Spleen (tissue), 11 donors: ENCODE data around the gene CDIPT. TPM values are rescaled to one million over a fixed set of nuclear protein-coding genes. Genes with fewer than 3 reads are reported as not detected.
A peak's percentile ranks its signal among the peaks of the same experiment; 100 is the strongest.

ENCODE experiments used
- DNase-seq: peaks from one replicate; pipeline ENCODE4 v3.0.0-alpha.2; 2020
- H3K27ac ChIP-seq, 8 donors: fragments of 200-600 bp; sonication (generic) in 7 of 8; 1 replicate in 4 of 8; 2 replicates in 4 of 8; pipeline versions ENCODE4 v1.5.0 to v1.8.0; 2016 to 2021; ENCODE audit warnings: inconsistent platforms in 4 of 8, mild to moderate bottlenecking in 4 of 8, moderate library complexity in 1 of 8
- H3K27me3 ChIP-seq, 7 donors: fragments of 200-600 bp; sonication (generic) in 6 of 7; replicated peaks in 1 of 7; 1 replicate in 4 of 7; 2 replicates in 3 of 7; pipeline versions ENCODE4 v1.5.0 to v1.8.0; 2016 to 2021; ENCODE audit warnings: inconsistent platforms in 3 of 7, mild to moderate bottlenecking in 1 of 7
- H3K36me3 ChIP-seq, 6 donors: fragments of 200-600 bp; sonication (generic) in 5 of 6; 1 replicate in 4 of 6; 2 replicates in 2 of 6; pipeline versions ENCODE4 v1.5.0 to v1.8.0; 2016 to 2021; ENCODE audit warnings: inconsistent platforms in 2 of 6
- H3K4me1 ChIP-seq, 6 donors: fragments of 200-600 bp; sonication (generic) in 5 of 6; 1 replicate in 3 of 6; 2 replicates in 3 of 6; pipeline versions ENCODE4 v1.5.0 to v1.8.0; 2016 to 2021; ENCODE audit warnings: inconsistent platforms in 3 of 6
- H3K4me3 ChIP-seq, 8 donors: fragments of 200-600 bp; sonication (generic) in 7 of 8; 1 replicate in 4 of 8; 2 replicates in 4 of 8; pipeline versions ENCODE4 v1.5.0 to v1.8.0; 2016 to 2021; ENCODE audit warnings: inconsistent platforms in 4 of 8, mild to moderate bottlenecking in 4 of 8, moderate library complexity in 2 of 8
- H3K9me3 ChIP-seq, 8 donors: fragments of 200-600 bp; sonication (generic) in 7 of 8; 1 replicate in 4 of 8; 2 replicates in 4 of 8; pipeline versions ENCODE4 v1.5.0 to v1.8.0; 2016 to 2021; ENCODE audit warnings: inconsistent platforms in 4 of 8
- CTCF ChIP-seq, 11 experiments: fragments of 200-600 bp in 7 of 11; fragments of 450-650 bp in 4 of 11; sonication (generic) in 4 of 11; IDR thresholded peaks in 8 of 11; conservative IDR thresholded peaks in 3 of 11; 1 replicate in 7 of 11; 2 replicates in 4 of 11; pipeline versions ENCODE4 v1.4.0 to v1.8.0; 2016 to 2021; ENCODE audit warnings: antibody characterized with exemption in 11 of 11, inconsistent platforms in 4 of 11, mild to moderate bottlenecking in 1 of 11
- POLR2A ChIP-seq, 3 donors: fragments of 450-650 bp; IDR thresholded peaks; one replicate each; pipeline ENCODE4 v1.5.1; 2017; ENCODE audit warnings: antibody characterized with exemption in 3 of 3, mild to moderate bottlenecking in 1 of 3
- POLR2AphosphoS5 ChIP-seq, 3 donors: sonication (generic); formaldehyde crosslinking; IDR thresholded peaks; one replicate each; pipeline ENCODE4 v1.5.1; 2017; ENCODE audit warnings: antibody characterized with exemption in 3 of 3
- WGBS, 5 donors: extraction: QIAGEN DNeasy Blood & Tissue Kit in 3 of 5; methylation state at CpG; one replicate each; pipeline versions ENCODE4 v1.1.5 to v1.1.7; 2013 to 2018; 5-methylcytosine and 5-hydroxymethylcytosine counted together
- intact Hi-C: fragments of 100-400 bp; cut with DNase I; formaldehyde crosslinking; loops from one replicate; pipeline ENCODE4 v1.15.0; 2023; ENCODE audit warnings: low total_unique reads
- polyA plus RNA-seq, 3 donors: library from polyadenylated mRNA; stranded (reverse); fragments of 200-250 nt; gene quantifications; one replicate each; pipeline ENCODE4 v1.2.1, GENCODE V29; 2013
- total RNA-seq, 7 donors: library from RNA; depleted of rRNA in 3 of 7; stranded (reverse); fragments of >200 nt in 3 of 7; fragmentation: NEBNext Ultra II Directional in 4 of 7; extraction: Animal tissue kit (Norgen Biotek cat#: 25700) in 4 of 7; gene quantifications; one replicate each; pipeline versions ENCODE4 v1.1.0 to v1.2.1, GENCODE V29; 2016 to 2021
- donor health status: healthy with polysubstance abuse.
- donor health status: DM: no; HTN: no; CAD: no; lungs with moderate emphysema.
- donor health status: DM: no; HTN: no; CAD: no.
- donor health status: Bipolar disorder and iron deficiency.
- donor health status: healthy.
- donor health status: DM: no; HTN: no; CAD: no.
- donor health status: DM: yes; HTN: yes; CAD: no.

The CDIPT gene
- total and polyA plus RNA-seq, 10 donors, result 43.7 to 81.2 (median 65.5) TPM

GRCh38 chr16:29883987-29884386, 21.0 kb upstream of the CDIPT start:
- intact Hi-C loops, result no loop called here
- no peak for DNase-seq
- TF ChIP-seq CTCF (IDR thresholded peaks at IDR 0.05 in 8 of 11, conservative IDR thresholded peaks at IDR 0.05 in 3 of 11), result no peak
- no peak for TF ChIP-seq POLR2AphosphoS5 (IDR thresholded peaks at IDR 0.05)
- TF ChIP-seq POLR2A (IDR thresholded peaks at IDR 0.05), result no peak
- no peaks in the 10 kb centered on the region for H3K36me3 ChIP-seq
- no peaks in the 10 kb centered on the region for H3K9me3 ChIP-seq
- H3K27ac ChIP-seq, result no peak overlapping the region
- 54 to 84% (median 74%) methylated on average over 6 of the region's 6 CpGs for WGBS, 5 donors
- H3K27me3 ChIP-seq, result peaks cover 0 to 28% (median 4%) of the 10 kb centered on the region in 7 donors
- no peaks in the 10 kb centered on the region for H3K4me1 ChIP-seq
- no peak overlapping the region for H3K4me3 ChIP-seq

- 82 to 94% (median 90%) methylated on average over 3 of the region's 3 CpGs for WGBS, 5 donors
- Histone ChIP-seq H3K27ac (no peak overlapping the region), H3K36me3 (no peaks in the 10 kb centered on the region), H3K9me3 (no peaks in the 10 kb centered on the region), H3K27me3 (peaks cover 0 to 51% (median 27%) of the 10 kb centered on the region in 7 donors), H3K4me1 (peaks cover 3 to 18% (median 16%) of the 10 kb centered on the region in 6 donors), H3K4me3 (no peak overlapping the region)
- intact Hi-C loops, result no loop called here
- no peak for DNase-seq
- TF ChIP-seq POLR2A (IDR thresholded peaks at IDR 0.05), result no peak
- no peak for TF ChIP-seq CTCF (IDR thresholded peaks at IDR 0.05 in 8 of 11, conservative IDR thresholded peaks at IDR 0.05 in 3 of 11)
- no peak for TF ChIP-seq POLR2AphosphoS5 (IDR thresholded peaks at IDR 0.05)
Observed at GRCh38 chr16:29881050-29881449, 18.0 kb upstream of the CDIPT start.

GRCh38 chr16:29878172-29878571, 15.1 kb upstream of the CDIPT start:
- TF ChIP-seq CTCF (IDR thresholded peaks at IDR 0.05 in 8 of 11, conservative IDR thresholded peaks at IDR 0.05 in 3 of 11), result no peak
- no peak for TF ChIP-seq POLR2A (IDR thresholded peaks at IDR 0.05)
- TF ChIP-seq POLR2AphosphoS5 (IDR thresholded peaks at IDR 0.05), result no peak
- Histone ChIP-seq H3K36me3 (no peaks in the 10 kb centered on the region), H3K27me3 (peaks cover 0 to 63% (median 28%) of the 10 kb centered on the region in 7 donors), H3K27ac (no peak overlapping the region), H3K4me3 (no peak overlapping the region), H3K9me3 (no peaks in the 10 kb centered on the region), H3K4me1 (peaks cover 3 to 19% (median 16%) of the 10 kb centered on the region in 6 donors)
- intact Hi-C loops, result no loop called here
- 91 to 95% (median 92%) methylated on average over 14 of the region's 14 CpGs for WGBS, 5 donors
- DNase-seq, result no peak

GRCh38 chr16:29877266-29877961, 14.4 kb upstream of the CDIPT start:
- H3K27me3 ChIP-seq, result peaks cover 0 to 63% (median 28%) of the 10 kb centered on the region in 7 donors

More at GRCh38 chr16:29877266-29877961, 14.4 kb upstream of the CDIPT start:
- 15 to 22% (median 20%) methylated on average over 23 to 28 of the region's 28 CpGs for WGBS, 5 donors
- Histone ChIP-seq H3K9me3 (no peaks in the 10 kb centered on the region), H3K4me1 (peaks cover 3 to 19% (median 16%) of the 10 kb centered on the region in 6 donors), H3K27ac (no peak overlapping the region), H3K4me3 (peak overlapping the region in 3 of 8 donors; percentile 11 to 66 (median 28)), H3K36me3 (no peaks in the 10 kb centered on the region)
- intact Hi-C loops, result no loop called here
- DNase-seq, result no peak
- TF ChIP-seq POLR2AphosphoS5 (IDR thresholded peaks at IDR 0.05) (no peak), POLR2A (IDR thresholded peaks at IDR 0.05) (no peak), CTCF (IDR thresholded peaks at IDR 0.05 in 8 of 11, conservative IDR thresholded peaks at IDR 0.05 in 3 of 11) (no peak)
